Activated CD4-positive, alpha-beta T cell treated with anti-CD3 and anti-CD28 coated beads, Interleukin-2, amount 50 U/mL, for 1 hour (primary cell): ENCODE measurements around the gene FAM180A.
"Not testable (repeated sequence)": the region's sequence is repeated elsewhere in the genome, so short reads cannot be mapped to it uniquely, and the experiment has no call there.

ENCODE experiments used
- DNase-seq: peaks from one replicate; pipeline ENCODE4 v3.0.0-alpha.2; 2020

Gene FAM180A

GRCh38 chr7:135748770-135749169 is at the start of gene FAM180A:
FAM180A (minus strand) TSS chr7:135748813; CDS start chr7:135748580, 233 bp downstream.
- no peak for DNase-seq

- DNase-seq = no peak
Observed at GRCh38 chr7:135798095-135798494, 49.5 kb upstream of the FAM180A start.

DNA sequence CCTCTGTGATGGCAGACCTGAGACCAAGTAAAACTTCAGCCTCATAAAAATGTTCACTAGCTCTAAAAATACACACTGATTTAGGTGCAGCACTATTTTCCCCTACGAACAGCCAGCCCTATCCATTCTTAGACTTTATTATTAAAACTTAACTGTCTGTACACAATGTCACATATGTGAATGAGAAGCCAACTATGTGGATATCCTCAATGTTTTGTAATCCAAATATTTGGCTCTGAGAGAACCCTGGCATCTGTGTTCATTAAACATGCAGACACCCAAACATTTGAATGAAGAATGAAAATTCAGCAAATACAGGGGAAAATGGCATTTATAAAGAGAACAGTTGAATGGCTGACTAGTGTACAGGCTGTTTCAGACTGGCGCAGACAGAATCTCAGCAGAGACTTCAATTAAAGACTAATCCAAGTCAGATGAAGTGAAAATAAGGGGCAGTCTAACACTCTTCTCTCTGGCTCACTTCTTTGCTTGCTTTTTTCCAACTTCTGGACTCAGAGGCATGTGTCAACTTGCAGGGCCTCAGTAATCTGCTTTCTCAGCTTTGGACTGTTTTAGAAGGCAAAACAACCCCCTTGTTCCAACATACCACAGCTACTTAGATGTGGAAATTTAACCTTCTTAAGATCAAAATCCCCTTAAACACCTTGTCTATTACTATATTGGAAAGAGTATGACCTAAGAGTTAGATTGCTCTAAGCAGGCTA is 47.4 kb upstream of the FAM180A start:
- DNase-seq = no peak

DNA sequence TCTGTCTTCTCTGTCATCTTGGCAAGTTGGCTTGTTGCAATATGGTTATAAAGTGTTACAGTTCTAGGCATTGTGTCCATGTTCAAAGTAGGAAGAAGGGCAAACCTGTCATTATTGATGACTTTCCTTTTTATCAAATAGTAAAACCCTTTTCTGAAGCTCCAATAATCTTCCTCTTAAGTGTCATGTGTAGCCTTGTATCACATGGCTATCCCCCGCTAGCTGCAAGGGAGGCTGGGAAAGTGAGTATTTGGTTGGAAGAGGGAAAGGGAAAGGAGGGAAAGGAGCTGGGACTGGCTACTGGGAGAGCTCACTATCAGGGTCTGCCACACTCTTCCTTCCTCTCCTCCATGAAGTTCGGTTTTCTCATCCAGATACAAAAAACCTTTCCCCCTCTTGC is 45.2 kb upstream of the FAM180A start:
- DNase-seq = no peak

DNA sequence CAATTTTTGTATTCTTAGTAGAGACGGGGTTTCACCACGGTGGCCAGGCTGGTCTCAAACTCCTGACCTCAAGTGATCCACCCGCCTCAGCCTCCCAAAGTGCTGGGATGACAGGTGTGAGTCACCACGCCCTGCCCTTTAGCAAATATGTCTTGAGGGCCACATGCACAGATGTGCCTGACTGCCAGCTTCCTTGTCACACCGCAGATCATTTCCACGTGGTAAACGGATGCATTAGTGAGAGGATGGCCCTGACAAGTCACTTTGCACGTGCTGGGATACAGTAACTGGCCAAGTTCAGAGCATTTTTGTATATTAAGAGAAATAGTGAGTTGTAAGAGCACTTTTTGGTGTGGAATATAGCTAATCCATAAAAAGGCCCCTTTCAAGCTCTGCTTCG is 44.3 kb upstream of the FAM180A start:
- DNase-seq = no peak

- DNase-seq = no peak
Observed at GRCh38 chr7:135792363-135792668, 43.7 kb upstream of the FAM180A start.

GRCh38 chr7:135791543-135792362 is 43.1 kb upstream of the FAM180A start:
- DNase-seq = no peak

- no peak for DNase-seq
Observed at GRCh38 chr7:135790371-135790977, 41.9 kb upstream of the FAM180A start.

DNA sequence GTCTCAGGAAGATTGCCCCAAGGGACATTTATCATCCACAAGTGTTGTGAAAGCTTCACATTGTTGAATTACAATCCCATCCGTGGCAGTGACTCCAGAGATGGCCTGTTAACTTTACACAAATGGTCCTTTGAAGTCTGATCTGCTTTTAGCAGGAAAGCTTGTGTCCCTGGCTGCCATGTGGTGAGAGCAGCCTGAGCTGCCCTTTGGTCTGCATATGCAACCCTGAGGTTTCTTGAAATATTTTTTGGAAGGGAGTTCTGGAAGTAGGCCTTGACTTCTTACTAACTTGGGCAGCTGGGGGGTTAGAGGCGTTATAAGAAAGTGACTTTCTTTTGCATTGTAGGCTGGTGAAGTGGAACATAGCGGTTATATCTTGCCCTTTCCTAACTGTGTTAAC is 41.3 kb upstream of the FAM180A start:
- DNase-seq = no peak

GRCh38 chr7:135789431-135789830 is 40.8 kb upstream of the FAM180A start:
- DNase-seq = no peak

DNA sequence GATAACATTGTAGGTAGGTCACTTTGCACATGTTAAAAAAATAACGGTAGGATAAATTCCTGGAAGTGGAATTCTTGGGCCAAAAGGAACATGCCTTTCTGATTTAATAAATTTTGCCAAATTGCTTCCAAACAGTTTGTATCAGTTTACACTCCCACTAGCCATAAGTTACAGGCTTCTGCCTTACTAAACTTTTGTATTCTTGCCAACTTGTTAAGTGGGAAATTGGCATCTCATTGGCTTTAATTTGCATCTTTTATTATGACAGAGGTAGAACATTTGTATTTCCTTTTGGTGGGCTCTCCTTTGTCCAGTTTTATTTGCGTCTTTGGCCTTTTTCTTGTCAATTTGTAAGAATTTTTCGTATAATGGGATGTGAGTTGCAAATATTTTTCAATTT is 38.3 kb upstream of the FAM180A start:
- DNase-seq = no peak

DNA sequence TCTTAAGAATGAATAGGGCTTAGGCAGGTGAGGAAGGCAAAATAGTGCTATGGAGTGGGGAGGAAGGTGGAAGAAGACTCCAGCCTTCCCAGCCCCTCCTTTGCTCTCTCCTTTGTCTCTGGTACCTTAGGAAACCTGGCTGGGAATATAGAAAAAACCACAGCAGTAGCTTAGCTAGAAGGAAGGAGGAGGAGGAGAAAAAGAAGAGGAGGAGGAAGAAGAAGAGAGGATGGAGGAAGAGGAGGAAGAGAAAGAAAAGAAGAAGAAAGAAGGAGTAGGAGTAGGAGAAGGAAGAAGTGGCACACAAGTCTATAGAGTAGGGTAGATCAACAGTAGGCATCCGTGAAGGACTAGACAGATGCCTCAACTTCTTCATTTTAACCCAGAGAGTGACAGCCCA is 36.5 kb upstream of the FAM180A start:
- DNase-seq = no peak

DNA sequence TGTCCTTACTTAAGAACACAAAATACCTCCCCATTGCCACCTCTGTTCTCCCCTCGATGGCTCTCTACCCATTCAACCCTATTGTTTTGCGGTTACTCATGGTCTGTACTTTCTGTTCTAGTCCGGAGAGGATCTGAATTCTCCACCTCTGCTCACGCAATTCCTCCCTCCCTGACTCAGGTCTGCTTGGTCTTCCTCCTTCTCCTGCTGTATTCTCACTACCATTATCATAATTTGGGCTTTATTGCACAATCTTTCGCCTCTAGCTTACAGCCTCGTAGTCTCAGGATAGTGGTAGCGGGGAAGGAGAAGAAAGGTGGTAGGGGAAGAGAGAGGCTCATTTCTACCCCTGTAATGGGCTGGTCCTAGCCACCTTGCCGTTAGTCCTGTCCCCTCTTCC is 35.4 kb upstream of the FAM180A start:
- no peak for DNase-seq

DNA sequence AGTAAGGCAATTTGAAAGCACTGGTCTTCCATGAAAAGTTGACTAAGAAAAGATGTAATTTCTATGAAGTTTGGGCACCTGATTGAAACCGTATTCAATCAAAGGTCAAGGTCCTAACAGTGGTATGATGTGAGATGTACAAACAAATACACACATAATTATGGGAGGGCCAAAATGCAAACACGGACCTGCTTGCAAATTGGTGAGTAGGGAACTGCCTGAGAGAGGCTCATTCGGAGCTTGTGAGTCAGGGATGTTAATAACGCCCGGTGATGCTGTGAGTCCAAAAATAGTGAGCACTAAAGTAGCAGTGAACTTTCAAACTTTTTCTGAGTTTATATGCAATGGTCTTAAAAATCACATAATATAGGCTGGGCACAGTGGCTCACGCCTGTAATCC is 34.2 kb upstream of the FAM180A start:
- DNase-seq = no peak

DNA sequence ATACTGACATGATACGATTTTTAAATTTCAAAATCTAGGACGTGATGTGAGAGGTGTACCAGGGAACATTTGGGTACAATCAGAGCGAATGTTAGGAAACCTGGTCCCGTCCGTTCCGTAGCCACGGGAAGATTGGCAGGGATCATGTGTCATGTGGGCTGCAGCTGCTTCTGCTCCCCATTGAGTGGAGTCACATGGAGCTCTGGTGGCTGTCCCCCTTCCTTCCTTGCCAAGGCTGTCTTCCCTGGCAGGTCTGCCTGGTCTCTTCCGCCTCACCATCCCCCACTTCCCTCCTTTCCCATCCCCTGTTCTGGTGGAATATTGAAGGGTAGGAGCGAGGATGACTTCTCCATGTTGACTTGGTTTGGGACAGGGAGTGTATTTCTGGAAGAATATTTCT is 33.8 kb upstream of the FAM180A start:
- no peak for DNase-seq

DNA sequence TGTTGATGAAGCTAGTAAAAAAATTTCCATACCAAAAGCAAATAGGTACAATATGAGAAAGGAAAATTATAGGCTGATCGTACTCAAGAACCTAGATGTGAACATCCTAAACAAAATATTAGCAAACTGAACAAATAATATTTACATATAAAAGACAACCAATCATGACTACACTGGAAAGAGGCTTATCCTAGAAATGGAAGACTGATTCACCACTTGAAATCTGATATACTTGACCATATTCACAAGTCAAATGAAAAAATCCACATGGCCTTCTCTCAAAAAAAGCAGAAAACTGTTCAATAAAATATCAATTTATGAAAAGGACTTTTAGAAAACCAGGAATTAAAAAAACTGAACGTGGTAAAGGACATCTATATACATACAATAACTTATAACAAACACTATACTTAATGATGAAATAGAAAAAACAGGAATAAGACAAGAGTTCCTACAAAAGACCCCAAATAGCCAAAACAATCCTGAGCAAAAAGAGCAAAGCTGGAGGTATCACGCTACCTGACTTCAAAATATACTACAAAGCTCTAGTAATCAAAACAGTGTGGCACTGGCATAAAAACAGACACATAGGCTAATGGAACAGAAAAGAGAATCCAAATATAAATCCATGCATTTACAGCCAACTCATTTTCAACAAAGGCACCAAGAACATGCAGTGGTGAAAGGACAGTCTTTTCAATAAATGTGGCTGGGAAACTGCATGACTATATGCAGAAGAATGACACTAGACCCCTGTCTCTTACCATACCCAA is 29.2 kb upstream of the FAM180A start:
- no peak for DNase-seq

DNA sequence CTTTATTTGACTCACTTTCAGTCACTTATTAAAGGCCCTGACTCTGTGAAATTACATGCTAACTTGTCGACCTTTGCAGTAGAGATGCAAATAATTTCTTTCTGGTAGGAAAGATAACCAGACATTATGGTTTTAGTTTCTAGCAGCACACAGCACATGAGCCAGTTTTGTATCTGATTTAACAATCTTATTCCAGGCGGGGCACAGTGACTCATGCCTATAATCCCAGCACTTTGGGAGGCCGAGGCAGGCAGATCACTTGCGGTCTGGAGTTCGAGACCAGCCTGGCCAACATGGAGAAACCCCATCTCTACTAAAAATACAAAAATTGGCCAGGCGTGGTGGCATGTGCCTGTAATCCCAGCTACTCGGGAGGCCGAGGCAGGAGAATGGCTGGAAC is 27.3 kb upstream of the FAM180A start:
- not testable (repeated sequence) for DNase-seq

GRCh38 chr7:135775230-135775629 is 26.6 kb upstream of the FAM180A start:
- no peak for DNase-seq

GRCh38 chr7:135774284-135774683 is 25.7 kb upstream of the FAM180A start:
- no peak for DNase-seq

GRCh38 chr7:135773464-135773863 is 24.9 kb upstream of the FAM180A start:
- no peak for DNase-seq

GRCh38 chr7:135772639-135773222 is 24.1 kb upstream of the FAM180A start:
- DNase-seq = no peak

- DNase-seq = no peak
Observed at GRCh38 chr7:135771961-135772638, 23.5 kb upstream of the FAM180A start.
